ENCODE results near the gene FEM1B. TPM values are rescaled to one million over a fixed set of nuclear protein-coding genes. Genes with fewer than 3 reads are reported as not detected.

The FEM1B gene
- total and polyA plus RNA-seq, 2 of the 8 experiments (the other 6 are each of a cell fraction or from before 2014, with no cell fraction given) = 36.1 to 83.8 TPM

GRCh38 chr15:68289057-68289456, 11.5 kb downstream of the FEM1B start (continued):
- TF ChIP-seq CHD7 (IDR thresholded peaks at IDR 0.05; ENCODE audit: insufficient replicate concordance, low read length) (no peak), GABPA (IDR thresholded peaks at IDR 0.05; ENCODE audit: borderline replicate concordance, insufficient read depth, low read length) (no peak), CBX5 (IDR thresholded peaks at IDR 0.05; ENCODE audit: low read depth, low read length) (no peak), TBP (IDR thresholded peaks at IDR 0.05; ENCODE audit: low read depth, low read length) (no peak), FOSL1 (IDR thresholded peaks at IDR 0.05; ENCODE audit: insufficient read depth, low read depth, low read length) (no peak), CEBPB (IDR thresholded peaks at IDR 0.05; ENCODE audit: low read depth, low read length) (no peak)

All from H1 (cell line).